Cardiac fibroblast (primary cell): Measurements from ENCODE around the gene BDH1.
"Not testable (repeated sequence)": the region's sequence is repeated elsewhere in the genome, so short reads cannot be mapped to it uniquely, and the experiment has no call there.

Experiments
- DNase-seq, 2 donors: peaks; one replicate each; pipeline versions ENCODE4 v3.0.0 to v3.0.0-alpha.2; 2010; ENCODE audit warnings: low read depth in 2 of 2
- H3K4me3 ChIP-seq, 2 donors: replicated peaks in 1 of 2; 1 replicate in 1 of 2; 2 replicates in 1 of 2; pipeline ENCODE4 v1.5.1; 2011; ENCODE audit warnings: low read depth in 2 of 2, low read length in 2 of 2, mild to moderate bottlenecking in 2 of 2, moderate library complexity in 1 of 2
- TF ChIP-seq, protein P1 (sequence below): IDR thresholded peaks from one replicate; pipeline ENCODE4 v1.5.1; 2011; ENCODE audit warnings: low read depth, mild to moderate bottlenecking, low read length, inconsistent platforms

The BDH1 gene

DNA sequence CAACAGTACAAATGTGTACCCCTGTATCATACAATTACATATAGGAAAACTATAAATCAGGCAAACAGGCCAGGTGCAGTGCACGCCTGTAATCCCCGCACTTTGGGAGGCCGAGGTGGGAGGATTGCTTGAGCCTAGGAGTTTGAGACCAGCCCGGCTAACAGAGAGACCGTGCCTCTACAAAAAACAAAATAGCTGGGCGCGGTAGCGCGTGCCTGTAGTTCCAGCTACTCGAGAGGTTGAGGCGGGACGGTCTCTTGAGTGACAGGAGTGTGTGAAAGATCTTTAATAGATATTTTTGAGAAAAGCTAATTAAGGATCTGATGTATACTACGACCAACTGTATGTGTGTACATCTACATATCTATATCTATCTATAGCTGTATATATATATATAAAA lies 33.8 kb upstream of the BDH1 start:
- DNase-seq, result no peak
- TF ChIP-seq, protein P1, sequence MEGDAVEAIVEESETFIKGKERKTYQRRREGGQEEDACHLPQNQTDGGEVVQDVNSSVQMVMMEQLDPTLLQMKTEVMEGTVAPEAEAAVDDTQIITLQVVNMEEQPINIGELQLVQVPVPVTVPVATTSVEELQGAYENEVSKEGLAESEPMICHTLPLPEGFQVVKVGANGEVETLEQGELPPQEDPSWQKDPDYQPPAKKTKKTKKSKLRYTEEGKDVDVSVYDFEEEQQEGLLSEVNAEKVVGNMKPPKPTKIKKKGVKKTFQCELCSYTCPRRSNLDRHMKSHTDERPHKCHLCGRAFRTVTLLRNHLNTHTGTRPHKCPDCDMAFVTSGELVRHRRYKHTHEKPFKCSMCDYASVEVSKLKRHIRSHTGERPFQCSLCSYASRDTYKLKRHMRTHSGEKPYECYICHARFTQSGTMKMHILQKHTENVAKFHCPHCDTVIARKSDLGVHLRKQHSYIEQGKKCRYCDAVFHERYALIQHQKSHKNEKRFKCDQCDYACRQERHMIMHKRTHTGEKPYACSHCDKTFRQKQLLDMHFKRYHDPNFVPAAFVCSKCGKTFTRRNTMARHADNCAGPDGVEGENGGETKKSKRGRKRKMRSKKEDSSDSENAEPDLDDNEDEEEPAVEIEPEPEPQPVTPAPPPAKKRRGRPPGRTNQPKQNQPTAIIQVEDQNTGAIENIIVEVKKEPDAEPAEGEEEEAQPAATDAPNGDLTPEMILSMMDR, result no peak
- H3K4me3 ChIP-seq, result no peak overlapping the region

DNA sequence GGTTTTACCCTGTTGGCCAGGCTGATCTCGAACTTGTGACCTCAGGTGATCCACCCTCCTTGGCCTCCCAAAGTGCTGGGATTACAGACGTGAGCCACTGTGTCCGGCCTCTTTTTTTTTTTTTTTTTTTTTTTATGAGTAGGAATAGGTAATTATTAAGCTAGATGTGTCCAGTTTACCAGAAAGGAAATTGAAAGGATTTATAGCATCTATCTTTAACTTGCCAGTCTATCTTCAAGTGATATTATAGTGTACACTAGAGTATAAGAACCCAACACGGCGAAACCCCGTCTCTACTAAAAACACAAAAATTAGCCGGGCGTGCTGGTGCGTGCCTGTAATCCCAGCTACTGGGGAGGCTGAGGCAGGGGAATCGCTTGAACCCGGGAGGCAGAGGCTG lies 31.0 kb upstream of the BDH1 start:
- not testable (repeated sequence) for DNase-seq, H3K4me3 ChIP-seq

DNA sequence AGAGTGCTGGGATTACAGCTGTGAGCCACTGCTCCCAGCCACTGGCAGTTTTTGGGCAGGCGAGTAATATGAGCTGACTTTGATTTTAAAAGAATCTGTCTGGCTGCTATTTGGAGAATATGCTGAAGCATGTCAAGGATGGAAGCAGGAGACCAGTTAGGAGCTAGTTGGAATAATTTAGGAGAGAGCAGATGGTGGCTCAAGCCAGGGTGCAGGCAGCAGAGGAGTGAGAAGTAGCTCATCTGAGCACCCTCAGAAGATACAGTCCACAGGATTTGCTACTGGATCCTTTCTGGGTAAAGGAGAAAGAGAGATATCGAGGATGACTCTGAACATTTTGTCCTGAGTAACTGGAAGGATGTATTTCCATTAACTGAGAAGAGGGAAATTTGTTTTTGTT lies 30.4 kb upstream of the BDH1 start:
- no peak for DNase-seq
- TF ChIP-seq, protein P1, result no peak
- H3K4me3 ChIP-seq, result no peak overlapping the region

DNA sequence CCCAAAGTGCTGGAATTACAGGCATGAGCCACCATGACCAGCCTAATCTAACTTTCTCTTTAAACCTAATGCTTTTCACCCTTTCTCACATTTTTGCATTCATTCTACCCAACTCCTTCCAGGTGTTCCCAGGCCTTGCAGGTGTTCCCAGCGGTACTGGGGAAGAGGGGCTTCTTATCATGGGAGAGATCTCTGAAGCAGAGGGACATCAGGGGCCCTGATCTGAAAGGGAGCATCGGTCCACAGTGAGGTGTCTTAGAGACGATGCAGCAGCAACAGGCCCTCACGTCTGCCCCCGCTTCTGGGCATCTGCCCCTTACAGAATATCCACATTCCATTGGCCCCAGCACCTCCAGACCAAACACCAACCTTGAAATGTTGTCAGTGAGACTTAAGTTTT lies 29.0 kb upstream of the BDH1 start:
- no peak for DNase-seq
- TF ChIP-seq, protein P1, result no peak
- no peak overlapping the region for H3K4me3 ChIP-seq

DNA sequence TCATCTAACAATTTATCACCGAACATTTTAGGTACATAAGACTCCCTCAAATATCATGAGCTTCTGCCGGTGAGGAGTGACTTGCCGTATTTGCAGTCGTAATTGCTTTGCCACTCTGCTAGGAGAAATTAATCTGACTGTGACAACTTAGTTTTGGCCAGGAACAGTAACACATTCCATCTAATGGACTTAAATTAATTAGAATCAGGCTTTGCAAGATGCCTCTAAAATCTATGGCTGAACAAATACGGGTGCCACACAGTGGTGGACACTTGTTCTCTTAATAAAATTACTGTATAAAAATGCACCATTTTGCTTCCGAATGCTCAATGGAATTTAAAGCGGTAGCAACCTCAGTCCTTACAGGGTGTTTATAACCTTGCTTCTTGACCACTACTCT lies 27.6 kb upstream of the BDH1 start:
- no peak overlapping the region for H3K4me3 ChIP-seq
- TF ChIP-seq, protein P1, result no peak
- no peak for DNase-seq

DNA sequence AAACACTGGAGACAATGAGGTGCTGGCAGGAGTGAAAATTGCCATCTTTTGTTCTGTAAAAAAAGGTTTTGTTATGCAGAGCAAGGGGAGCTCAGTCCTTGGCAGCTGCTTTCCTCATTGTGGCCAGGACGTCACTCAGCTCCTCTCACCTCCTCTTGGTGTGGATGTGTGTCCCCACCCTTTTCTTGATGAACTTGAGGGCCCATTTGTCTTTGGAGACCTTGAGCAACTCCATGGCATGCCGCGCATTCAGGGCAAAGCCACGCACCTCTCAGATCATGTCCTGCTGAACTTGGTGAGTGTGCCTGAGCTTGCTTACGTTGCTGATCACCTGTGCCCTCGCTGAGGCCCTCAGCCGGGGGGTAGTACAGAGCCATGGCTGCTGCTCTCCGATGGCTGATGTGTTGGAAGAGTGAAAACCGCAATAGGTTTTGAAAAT lies 24.5 kb upstream of the BDH1 start:
- no peak overlapping the region for H3K4me3 ChIP-seq
- TF ChIP-seq, protein P1, result no peak
- no peak for DNase-seq

DNA sequence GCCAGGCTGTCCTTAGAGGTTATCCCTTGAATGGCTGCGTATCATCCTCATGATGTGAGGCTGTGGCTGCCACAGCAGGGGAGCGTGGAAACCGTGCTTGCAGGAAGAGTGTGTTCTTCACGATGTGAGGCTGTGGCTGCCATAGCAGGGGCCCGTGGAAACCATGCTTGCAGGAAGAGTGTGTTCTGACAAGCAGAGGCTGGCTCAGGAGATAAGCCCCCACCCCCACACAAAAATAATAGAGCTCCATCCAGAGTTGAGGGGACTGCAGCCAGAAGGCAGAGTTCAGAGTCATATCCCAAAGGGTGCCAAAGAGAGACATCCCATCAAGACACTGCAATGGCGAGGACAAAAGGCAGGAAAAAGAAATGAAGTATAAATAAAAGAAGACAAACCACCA lies 22.6 kb upstream of the BDH1 start:
- TF ChIP-seq, protein P1, result no peak
- H3K4me3 ChIP-seq, result no peak overlapping the region
- no peak for DNase-seq
